NCI-H2171 (cell line): ENCODE measurements around the gene SOX18.

Experiments used
- DNase-seq: peaks from one replicate; lab custom pipeline; 2025; lab: John Stamatoyannopoulos, UW

SOX18 gene

DNA sequence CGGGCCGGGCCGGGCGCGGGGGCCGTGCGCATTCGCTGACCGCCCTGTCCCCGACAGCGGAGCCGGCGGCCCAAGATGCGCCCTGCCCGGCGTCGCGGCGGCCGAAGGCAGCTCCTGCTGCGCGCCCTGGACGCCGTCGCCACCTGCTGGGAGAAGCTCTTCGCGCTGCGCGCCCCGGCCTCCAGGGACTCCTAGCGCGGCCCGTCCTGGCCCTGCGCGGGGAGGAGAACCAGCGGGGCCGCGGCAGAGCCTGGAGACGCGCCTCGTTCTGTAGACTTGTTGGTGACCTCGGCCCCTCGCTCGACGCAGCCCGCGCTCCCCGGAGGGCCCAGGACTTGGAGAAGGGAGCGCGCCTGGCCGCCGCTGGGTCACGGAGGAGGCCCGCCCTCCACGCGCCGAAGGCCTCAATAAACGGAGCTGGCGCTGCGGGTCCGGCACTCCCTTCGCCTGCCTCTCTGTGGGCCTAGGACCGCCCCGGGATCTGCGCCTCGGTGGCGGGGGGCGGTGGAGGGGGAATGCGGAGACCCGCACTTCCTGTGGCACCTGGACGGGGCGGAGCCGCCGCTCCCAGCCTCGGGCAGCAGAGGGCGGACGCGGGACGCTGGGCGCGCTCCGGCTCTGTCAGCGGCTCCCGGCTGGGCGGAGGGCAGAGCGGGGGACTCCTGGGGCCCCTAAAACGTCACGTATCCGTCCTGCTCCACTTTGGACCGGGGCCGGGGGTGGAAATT is 10.7 kb downstream of the SOX18 start:
- DNase-seq: peak; percentile 81

DNA sequence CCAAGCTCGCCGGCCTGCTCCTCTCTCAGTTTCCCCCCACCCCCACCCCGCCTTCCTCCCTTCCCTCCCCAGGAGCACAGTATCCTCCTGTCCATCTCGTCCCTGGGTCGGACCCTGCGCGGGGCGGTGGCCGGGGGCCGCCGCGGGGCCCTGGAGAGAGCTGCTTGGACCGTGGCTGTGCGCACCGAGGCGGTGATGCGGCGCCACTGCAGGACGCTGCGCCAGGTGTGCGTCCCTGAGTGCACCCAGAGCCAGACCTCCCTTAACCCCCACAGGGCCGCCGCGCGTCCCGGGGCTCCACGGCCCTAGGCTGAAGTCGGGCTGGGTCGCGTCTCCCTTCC is 11.2 kb downstream of the SOX18 start:
- DNase-seq: peak; percentile 62

DNA sequence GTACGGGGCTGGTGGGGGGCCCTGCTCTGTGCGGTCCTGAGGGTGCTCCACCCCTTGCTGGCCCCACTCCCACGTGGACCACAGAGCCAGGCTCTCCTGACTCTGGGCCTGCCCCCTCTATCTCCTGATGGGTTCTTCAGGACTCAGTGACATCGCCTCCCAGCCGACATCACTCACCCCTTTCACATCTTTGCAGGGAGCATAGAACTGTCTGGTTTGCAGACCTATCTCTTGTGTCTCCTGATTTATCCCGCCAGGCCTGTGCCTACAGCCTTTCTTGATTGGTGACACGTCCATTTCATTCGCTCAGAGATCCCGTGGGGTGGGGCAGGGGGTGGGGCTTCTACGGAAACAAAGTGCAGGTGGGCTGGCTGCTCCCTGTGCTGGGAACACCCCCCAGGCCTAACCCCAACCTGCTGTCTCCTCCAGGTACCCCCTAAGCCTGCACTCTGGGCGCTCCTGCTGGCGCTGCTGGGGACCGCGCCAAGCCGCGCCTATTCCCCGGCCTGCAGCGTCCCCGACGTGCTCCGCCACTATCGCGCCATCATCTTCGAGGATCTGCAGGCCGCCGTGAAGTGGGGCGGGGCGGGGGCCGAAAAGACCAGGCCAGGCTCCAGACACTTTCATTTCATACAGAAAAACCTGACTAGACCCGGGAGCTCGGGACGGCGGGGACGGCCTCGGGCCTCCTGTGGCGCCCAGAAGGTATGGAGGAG is 11.8 kb downstream of the SOX18 start:
- peak; percentile 81 for DNase-seq

DNA sequence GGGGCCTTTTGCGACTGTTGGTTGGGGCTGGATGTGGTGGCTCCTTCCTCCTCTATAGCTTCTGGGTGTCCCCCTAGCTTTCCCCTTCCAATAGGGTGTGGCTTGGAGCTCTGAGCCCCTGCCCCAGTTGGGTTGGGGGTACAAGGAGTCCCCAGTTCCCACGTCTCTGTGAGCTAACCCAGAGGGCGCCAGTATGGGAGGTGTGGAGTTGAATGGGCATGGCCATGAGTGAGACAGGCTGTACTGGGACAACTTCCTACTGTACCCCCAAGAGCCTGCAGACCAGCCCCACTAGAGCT is 12.3 kb downstream of the SOX18 start:
- DNase-seq: no peak

GRCh38 chr20:64036346-64037198 is 12.9 kb downstream of the SOX18 start:
- no peak for DNase-seq

- DNase-seq: no peak
Measured at GRCh38 chr20:64035933-64036345, 13.5 kb downstream of the SOX18 start, which contains the start of gene C20orf204. Gene C20orf204 (plus strand): TSS chr20:64036182. CDS start chr20:64036324, 142 bp downstream.

- DNase-seq: no peak
Measured at GRCh38 chr20:64035066-64035932, 14.1 kb downstream of the SOX18 start.

- DNase-seq: no peak
Measured at GRCh38 chr20:64033981-64034493, 15.4 kb downstream of the SOX18 start.

DNA sequence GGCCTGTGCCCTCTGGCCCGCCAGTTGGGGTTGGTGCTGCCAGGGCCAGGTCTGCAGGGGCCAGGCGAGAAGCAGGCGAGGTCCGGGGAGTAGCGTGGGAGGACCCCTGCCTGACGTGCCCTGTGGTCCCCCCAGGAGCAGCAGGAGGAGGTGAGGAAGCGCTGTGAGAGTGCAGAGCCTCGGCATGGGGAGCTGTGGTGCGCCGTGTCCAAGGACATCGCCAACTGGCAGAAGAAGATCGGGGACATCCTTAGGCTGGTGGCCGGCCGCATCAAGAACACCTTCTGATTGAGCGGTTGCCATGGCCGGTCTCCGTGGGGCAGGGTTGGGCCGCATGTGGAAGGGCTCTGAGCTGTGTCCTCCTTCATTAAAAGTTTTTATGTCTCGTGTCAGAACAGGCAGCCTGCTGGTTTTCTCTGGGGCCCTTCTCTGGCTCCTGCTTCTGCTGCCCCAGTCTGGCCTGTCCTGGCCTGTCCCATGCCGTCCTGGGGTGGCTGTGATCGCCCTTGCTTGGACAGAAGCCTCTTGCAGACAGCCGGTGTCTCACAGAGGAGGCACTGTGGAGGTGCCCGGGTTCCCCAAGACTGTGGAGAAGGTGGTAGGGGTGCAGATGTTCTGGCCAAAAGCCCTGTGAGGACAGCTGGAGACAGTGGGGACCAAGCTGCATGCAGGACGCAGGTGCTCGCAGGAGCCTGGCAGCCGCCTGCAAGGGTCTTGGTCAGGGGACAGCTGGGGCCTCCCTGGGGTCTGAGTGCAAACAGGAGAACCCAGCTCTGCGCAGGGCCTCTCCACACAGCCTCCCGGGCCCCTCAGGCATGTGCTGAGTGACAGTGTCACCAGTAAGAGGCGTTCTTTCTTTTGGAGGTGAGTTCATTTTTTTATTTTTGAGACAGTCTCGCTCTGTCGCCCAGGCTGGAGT is 16.5 kb downstream of the SOX18 start:
- DNase-seq: no peak

DNA sequence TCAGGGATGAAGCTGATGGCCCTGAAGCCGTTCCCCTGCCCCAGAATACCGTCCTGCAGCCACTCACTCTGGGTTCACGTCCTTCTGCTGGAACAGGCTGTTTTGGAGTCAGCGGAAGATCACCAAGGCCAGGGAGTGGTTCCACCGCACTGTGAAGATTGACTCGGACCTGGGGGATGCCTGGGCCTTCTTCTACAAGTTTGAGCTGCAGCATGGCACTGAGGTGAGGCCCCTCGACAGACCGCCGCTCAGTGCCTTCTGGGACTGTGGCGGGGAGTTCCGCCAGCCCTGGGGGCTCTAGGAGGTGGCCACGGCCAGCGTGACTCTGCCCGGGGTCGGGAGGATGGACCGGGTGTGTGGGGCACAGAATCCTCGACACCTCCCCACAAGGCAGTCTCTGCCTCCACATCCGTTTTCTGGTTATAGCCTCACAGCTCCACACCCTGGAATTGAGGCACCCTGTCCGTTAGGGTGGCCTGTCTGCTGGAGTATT is 17.6 kb downstream of the SOX18 start:
- no peak for DNase-seq

- DNase-seq: no peak
Measured at GRCh38 chr20:64030371-64031134, 18.9 kb downstream of the SOX18 start.

DNA sequence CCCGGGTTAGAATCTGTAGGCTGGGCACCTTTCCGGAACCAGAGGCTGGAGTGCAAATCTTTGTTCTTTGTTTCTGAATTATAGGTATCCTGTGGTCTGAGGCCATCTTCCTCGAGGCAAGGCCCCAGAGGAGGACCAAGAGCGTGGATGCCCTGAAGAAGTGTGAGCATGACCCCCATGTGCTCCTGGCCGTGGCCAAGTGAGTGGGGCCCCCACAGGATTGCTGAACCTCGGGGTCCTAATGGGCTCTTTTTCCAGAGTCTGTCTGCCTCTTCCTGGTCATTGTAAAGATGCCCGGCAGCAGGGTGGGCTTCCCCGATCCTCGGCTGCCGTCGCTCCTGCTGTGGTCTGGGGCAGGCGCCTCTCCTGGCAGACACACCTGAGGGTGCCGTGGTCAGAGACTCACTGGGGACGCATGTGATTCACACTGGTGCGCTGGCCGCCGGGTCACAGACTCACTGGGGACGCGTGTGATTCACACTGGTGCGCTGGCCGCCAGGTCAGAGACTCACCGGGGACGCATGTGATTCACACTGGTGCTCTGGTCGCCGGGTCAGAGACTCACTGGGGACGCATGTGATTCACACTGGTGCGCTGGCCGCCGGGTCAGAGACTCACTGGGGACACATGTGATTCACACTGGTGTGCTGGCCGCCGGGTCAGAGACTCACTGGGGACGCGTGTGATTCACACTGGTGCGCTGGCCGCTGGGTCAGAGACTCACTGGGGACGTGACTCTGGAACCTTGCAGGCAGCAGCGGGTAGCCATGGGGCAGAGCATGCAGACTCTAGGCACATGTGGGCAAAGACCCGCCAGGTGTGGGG is 19.9 kb downstream of the SOX18 start:
- DNase-seq: no peak

GRCh38 chr20:64027981-64028685 is 21.3 kb downstream of the SOX18 start:
- DNase-seq: no peak

DNA sequence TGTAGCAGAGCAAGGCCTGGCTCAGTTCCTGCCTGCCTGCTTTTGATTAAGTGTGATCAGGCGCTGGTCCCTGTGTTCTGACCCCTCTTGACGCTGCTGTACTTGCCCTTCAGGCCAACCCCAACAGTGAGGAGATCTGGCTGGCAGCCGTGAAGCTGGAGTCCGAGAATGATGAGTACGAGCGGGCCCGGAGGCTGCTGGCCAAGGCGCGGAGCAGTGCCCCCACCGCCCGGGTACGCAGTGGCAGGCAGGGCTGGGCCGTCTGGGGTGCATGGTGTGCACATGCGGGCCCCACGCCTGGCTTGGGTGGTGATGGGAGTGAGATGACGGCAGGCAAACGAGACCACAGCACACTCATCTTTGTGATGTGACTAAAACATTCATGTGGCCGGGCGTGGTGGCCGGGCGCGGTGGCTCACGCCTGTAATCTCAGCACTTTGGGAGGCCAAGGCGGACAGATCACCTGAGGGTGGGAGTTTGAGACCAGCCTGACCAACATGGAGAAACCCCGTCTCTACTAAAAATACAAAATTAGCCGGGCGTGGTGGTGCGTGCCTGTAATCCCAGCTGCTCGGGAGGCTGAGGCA is 23.5 kb downstream of the SOX18 start:
- no peak for DNase-seq

- no peak for DNase-seq
Measured at GRCh38 chr20:64025101-64025825, 24.2 kb downstream of the SOX18 start.

DNA sequence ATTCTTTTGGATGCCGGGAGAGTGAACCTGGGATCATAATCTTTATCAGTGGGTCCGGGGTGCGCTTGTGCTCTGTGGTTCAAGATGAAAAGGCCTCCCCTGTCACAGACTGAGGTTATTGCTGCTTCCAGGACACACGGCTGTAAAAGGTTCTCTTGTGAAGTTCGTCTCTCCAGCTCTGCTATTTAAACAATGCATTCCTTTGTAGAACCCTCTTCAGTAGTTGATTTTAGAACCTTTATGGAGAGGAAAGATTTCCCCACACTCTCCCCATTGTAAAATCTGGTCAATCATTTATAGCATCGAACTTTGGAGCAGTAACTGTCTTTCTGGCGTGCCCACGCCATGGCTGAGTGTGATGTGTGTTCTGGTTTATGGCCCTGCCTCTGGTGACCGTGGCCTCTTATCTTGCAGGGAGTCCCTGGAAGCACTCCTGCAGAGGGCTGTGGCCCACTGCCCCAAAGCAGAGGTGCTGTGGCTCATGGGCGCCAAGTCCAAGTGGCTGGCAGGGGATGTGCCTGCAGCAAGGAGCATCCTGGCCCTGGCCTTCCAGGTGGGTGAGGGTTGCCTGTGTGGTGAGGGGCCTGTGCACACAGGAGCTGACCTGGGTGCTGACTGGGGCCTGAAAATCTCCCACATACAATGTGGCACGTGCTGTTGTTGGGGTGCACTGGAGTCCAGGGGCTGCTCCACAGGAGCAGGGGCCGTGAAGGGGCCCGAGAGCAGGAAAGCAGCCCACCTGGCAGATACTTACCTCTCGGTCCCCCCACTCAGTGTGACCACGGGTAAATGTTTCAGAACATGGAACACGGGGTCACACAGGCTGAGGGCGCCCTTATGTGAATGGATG is 25.1 kb downstream of the SOX18 start:
- no peak for DNase-seq
